HepG2 (cell line): ENCODE data around the gene CDRT4. TPM values are rescaled to one million over a fixed set of nuclear protein-coding genes. Genes with fewer than 3 reads are reported as not detected.

Source experiments
- CREB1 ChIP-seq, 2 experiments: fragments of 450-650 bp in 1 of 2; IDR thresholded peaks; 2 replicates each; pipeline ENCODE4 v1.6.1; 2016 to 2017; ENCODE audit warnings: control low read depth in 1 of 2, mild to moderate bottlenecking in 1 of 2, missing compliant biosample characterization in 1 of 2, missing genetic modification characterization in 1 of 2
- DRAP1 ChIP-seq: IDR thresholded peaks from 2 replicates; pipeline ENCODE4 v1.6.1; 2016; ENCODE audit warnings: missing genetic modification reagents, missing compliant biosample characterization
- FOXA1 ChIP-seq, 2 experiments: fragments of 450-650 bp in 1 of 2; sonication (generic) in 1 of 2; formaldehyde crosslinking in 1 of 2; IDR thresholded peaks; 2 replicates each; pipeline versions ENCODE4 v1.4.0 to v1.6.1; 2016 to 2020; ENCODE audit warnings: missing genetic modification reagents in 1 of 2
- FOXC1 ChIP-seq: sonication (generic); formaldehyde crosslinking; IDR thresholded peaks from 2 replicates; pipeline ENCODE4 v1.8.0; 2022; ENCODE audit warnings: mild to moderate bottlenecking, missing genetic modification reagents, borderline replicate concordance
- GABPB1 ChIP-seq: IDR thresholded peaks from 2 replicates; pipeline ENCODE4 v1.6.1; 2016; ENCODE audit warnings: mild to moderate bottlenecking, missing genetic modification reagents, moderate library complexity, missing compliant biosample characterization
- GRHL1 ChIP-seq: sonication (generic); formaldehyde crosslinking; conservative IDR thresholded peaks from 2 replicates; pipeline ENCODE4 v1.8.0; 2022; ENCODE audit warnings: missing genetic modification reagents
- HBP1 ChIP-seq: IDR thresholded peaks from 2 replicates; pipeline ENCODE4 v1.6.1; 2016; ENCODE audit warnings: low read depth, control low read depth
- HNF4A ChIP-seq: sonication (generic); formaldehyde crosslinking; IDR thresholded peaks from 2 replicates; pipeline ENCODE4 v1.4.0; 2020; ENCODE audit warnings: missing genetic modification reagents
- HNRNPLL ChIP-seq: fragments of 200-400 bp; formaldehyde crosslinking; IDR thresholded peaks from 2 replicates; pipeline ENCODE4 v1.6.1; 2017; ENCODE audit warnings: mild to moderate bottlenecking, low read depth, low read length; ENCODE audit not compliant: poor library complexity, severe bottlenecking
- MTA1 ChIP-seq: sonication (generic); formaldehyde crosslinking; IDR thresholded peaks from 2 replicates; pipeline ENCODE4 v1.4.0; 2020; ENCODE audit warnings: missing genetic modification reagents, mild to moderate bottlenecking, borderline replicate concordance
- MTF1 ChIP-seq: sonication (generic); formaldehyde crosslinking; IDR thresholded peaks from 2 replicates; pipeline ENCODE4 v1.5.0; 2020; ENCODE audit warnings: missing genetic modification reagents
- RBM22 ChIP-seq: fragments of 200-400 bp; formaldehyde crosslinking; optimal IDR thresholded peaks from 2 replicates; pipeline ENCODE3; 2017; ENCODE audit warnings: mild to moderate bottlenecking, low read length, moderate library complexity
- REPIN1 ChIP-seq: sonication (generic); formaldehyde crosslinking; IDR thresholded peaks from 2 replicates; pipeline ENCODE4 v1.8.0; 2022; ENCODE audit warnings: missing genetic modification reagents, low read depth, mild to moderate bottlenecking, borderline replicate concordance
- TARDBP ChIP-seq: sonication (generic); formaldehyde crosslinking; IDR thresholded peaks from 2 replicates; pipeline ENCODE4 v1.8.0; 2022; ENCODE audit warnings: mild to moderate bottlenecking, missing genetic modification reagents
- THAP7 ChIP-seq: sonication (generic); formaldehyde crosslinking; IDR thresholded peaks from 2 replicates; pipeline ENCODE4 v1.8.1; 2023; ENCODE audit warnings: mild to moderate bottlenecking, missing genetic modification reagents
- ZBTB39 ChIP-seq: sonication (generic); formaldehyde crosslinking; IDR thresholded peaks from 2 replicates; pipeline ENCODE4 v1.5.0; 2020; ENCODE audit warnings: missing genetic modification reagents
- ZFP82 ChIP-seq: sonication (generic); formaldehyde crosslinking; IDR thresholded peaks from 2 replicates; pipeline ENCODE4 v1.5.1; 2020; ENCODE audit warnings: mild to moderate bottlenecking, missing genetic modification reagents, borderline replicate concordance
- ZNF260 ChIP-seq: sonication (generic); formaldehyde crosslinking; IDR thresholded peaks from 2 replicates; pipeline ENCODE4 v1.4.0; 2020; ENCODE audit warnings: missing genetic modification reagents, low read depth, mild to moderate bottlenecking, borderline replicate concordance
- ZNF264 ChIP-seq: sonication (generic); formaldehyde crosslinking; IDR thresholded peaks from 2 replicates; pipeline ENCODE4 v1.4.0; 2020; ENCODE audit warnings: missing genetic modification reagents
- ZNF790 ChIP-seq: sonication (generic); formaldehyde crosslinking; IDR thresholded peaks from 2 replicates; pipeline ENCODE4 v1.8.0; 2022; ENCODE audit warnings: missing genetic modification reagents, mild to moderate bottlenecking, borderline replicate concordance
- ZSCAN29 ChIP-seq: sonication (generic); formaldehyde crosslinking; conservative IDR thresholded peaks from 2 replicates; pipeline ENCODE4 v1.4.0; 2020; ENCODE audit warnings: mild to moderate bottlenecking, missing genetic modification reagents
- polyA plus RNA-seq, 8 experiments: library from polyadenylated mRNA; depleted of rRNA in 3 of 8; stranded (reverse) in 7 of 8; unstranded in 1 of 8; fragments of >200 nt; fragmentation: Illumina TruSeq in 4 of 8; extraction: Trizol in 4 of 8; gene quantifications; 2 replicates each; pipeline versions ENCODE4 v1.2.1 to v1.2.3, GENCODE V29; 2011 to 2016; ENCODE audit warnings: low read depth in 4 of 8, missing spikeins in 1 of 8, mixed read lengths in 1 of 8; ENCODE audit not compliant: insufficient read depth in 1 of 8
- total RNA-seq, 5 experiments: library from RNA; depleted of rRNA; stranded (reverse); fragments of >200 nt; fragmentation: Illumina TruSeq; extraction: Trizol; gene quantifications; 2 replicates each; pipeline ENCODE4 v1.2.3, GENCODE V29; 2016; ENCODE audit warnings: low read depth in 1 of 5

CDRT4 gene
- total and polyA plus RNA-seq, 2 of the 13 experiments (the other 11 are each of a cell fraction or from before 2014, with no cell fraction given) = 5.8 to 12.1 TPM

GRCh38 chr17:15432807-15433611, 34.4 kb downstream of the CDRT4 start (continued):
- TF ChIP-seq ZBTB39 (CRISPR knock-in tag) = no peak
- no peak for TF ChIP-seq FOXC1 (CRISPR knock-in tag)
- peak; percentile 29 for TF ChIP-seq RBM22
- 0 out of 2 replicates have a peak, but pooled peaks have one; percentile 74 for TF ChIP-seq ZSCAN29 (CRISPR knock-in tag)
- TF ChIP-seq DRAP1 = no peak
- no peak for TF ChIP-seq REPIN1 (CRISPR knock-in tag)
- peak; percentile 48; the same call in 1 of the 2 replicates for TF ChIP-seq ZNF264 (CRISPR knock-in tag)
- no peak for TF ChIP-seq MTF1 (CRISPR knock-in tag)
- TF ChIP-seq TARDBP (CRISPR knock-in tag) = peak; percentile 38
- TF ChIP-seq FOXA1 (IDR thresholded peaks at IDR 0.05) = no peak
- TF ChIP-seq FOXA1 (CRISPR knock-in tag; IDR thresholded peaks at IDR 0.05) = peak; percentile 71
- TF ChIP-seq ZFP82 (CRISPR knock-in tag) = no peak
- TF ChIP-seq ZNF260 (CRISPR knock-in tag) = no peak
- no peak for TF ChIP-seq GABPB1
- peak; percentile 93 for TF ChIP-seq HNF4A (CRISPR knock-in tag)
- TF ChIP-seq HNRNPLL = no peak
- TF ChIP-seq ZNF790 = no peak
- no peak for TF ChIP-seq GRHL1 (CRISPR knock-in tag)
- 0 out of 2 replicates have a peak, but pooled peaks have one; percentile 31 for TF ChIP-seq MTA1 (CRISPR knock-in tag)
- no peak for TF ChIP-seq HBP1 (CRISPR knock-in tag)
- no peak for TF ChIP-seq THAP7 (CRISPR knock-in tag)
- no peak for TF ChIP-seq CREB1 (IDR thresholded peaks at IDR 0.05)
- TF ChIP-seq CREB1 (CRISPR knock-in tag; IDR thresholded peaks at IDR 0.05) = no peak
